ENCODE data around the gene REEP3.

The REEP3 gene

DNA sequence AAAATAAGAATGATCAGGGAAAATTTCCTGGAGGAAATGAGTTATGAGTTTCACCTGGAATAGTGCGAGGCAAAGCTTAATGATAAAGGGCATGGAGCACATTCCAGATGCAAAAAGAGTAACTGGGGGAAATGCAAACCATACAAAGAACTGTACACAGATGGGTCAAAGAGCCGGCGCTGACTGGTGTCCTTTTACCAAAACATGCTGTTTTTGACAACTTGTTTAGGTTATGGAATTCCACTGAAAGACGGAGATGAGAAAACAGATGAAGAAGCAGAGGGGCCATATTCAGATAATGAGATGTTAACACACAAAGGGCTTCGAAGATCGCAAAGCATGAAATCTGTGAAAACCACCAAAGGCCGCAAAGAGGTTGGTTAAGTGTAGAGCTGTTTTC, 98.2 kb downstream of the REEP3 start:
- H2AFZ ChIP-seq (ENCODE audit: low read length): no peak overlapping the region
- H3K4me3 ChIP-seq (ENCODE audit: low read depth, low read length, poor library complexity, severe bottlenecking): no peak overlapping the region
- no peaks in the 10 kb centered on the region; the same call in 1 of the 2 replicates for H3F3A ChIP-seq (ENCODE audit: insufficient read depth, low read length)
- no peak overlapping the region for H3K9ac ChIP-seq (ENCODE audit: low read length)
- no peaks in the 10 kb centered on the region for H3K9me3 ChIP-seq (ENCODE audit: low read length)
- H4K20me1 ChIP-seq (ENCODE audit: insufficient read depth, low read length): no peaks in the 10 kb centered on the region
- H3K27me3 ChIP-seq (ENCODE audit: insufficient read depth, low read length): no peaks in the 10 kb centered on the region
- peaks cover 7% of the 10 kb centered on the region for H3K4me1 ChIP-seq (ENCODE audit: insufficient read depth, low read length, severe bottlenecking)
- no peaks in the 10 kb centered on the region for H3K9me2 ChIP-seq (ENCODE audit: low read depth, low read length)
- 0 out of 2 replicates have a peak, but pooled peaks cover 9% of the 10 kb centered on the region for H3K36me3 ChIP-seq (ENCODE audit: insufficient read depth, low read length)
- no peak overlapping the region for H3K27ac ChIP-seq (ENCODE audit: low read depth, low read length, poor library complexity, severe bottlenecking)
- TF ChIP-seq, protein P1, sequence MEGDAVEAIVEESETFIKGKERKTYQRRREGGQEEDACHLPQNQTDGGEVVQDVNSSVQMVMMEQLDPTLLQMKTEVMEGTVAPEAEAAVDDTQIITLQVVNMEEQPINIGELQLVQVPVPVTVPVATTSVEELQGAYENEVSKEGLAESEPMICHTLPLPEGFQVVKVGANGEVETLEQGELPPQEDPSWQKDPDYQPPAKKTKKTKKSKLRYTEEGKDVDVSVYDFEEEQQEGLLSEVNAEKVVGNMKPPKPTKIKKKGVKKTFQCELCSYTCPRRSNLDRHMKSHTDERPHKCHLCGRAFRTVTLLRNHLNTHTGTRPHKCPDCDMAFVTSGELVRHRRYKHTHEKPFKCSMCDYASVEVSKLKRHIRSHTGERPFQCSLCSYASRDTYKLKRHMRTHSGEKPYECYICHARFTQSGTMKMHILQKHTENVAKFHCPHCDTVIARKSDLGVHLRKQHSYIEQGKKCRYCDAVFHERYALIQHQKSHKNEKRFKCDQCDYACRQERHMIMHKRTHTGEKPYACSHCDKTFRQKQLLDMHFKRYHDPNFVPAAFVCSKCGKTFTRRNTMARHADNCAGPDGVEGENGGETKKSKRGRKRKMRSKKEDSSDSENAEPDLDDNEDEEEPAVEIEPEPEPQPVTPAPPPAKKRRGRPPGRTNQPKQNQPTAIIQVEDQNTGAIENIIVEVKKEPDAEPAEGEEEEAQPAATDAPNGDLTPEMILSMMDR (IDR thresholded peaks at IDR 0.05; ENCODE audit: low read length): no peak
- TF ChIP-seq EZH2 (IDR thresholded peaks at IDR 0.05; ENCODE audit: borderline replicate concordance, low read length): no peak
- no peaks in the 10 kb centered on the region for H3K79me2 ChIP-seq (ENCODE audit: insufficient read depth, low read length)
- H3K4me2 ChIP-seq (ENCODE audit: low read length): no peak overlapping the region

DNA sequence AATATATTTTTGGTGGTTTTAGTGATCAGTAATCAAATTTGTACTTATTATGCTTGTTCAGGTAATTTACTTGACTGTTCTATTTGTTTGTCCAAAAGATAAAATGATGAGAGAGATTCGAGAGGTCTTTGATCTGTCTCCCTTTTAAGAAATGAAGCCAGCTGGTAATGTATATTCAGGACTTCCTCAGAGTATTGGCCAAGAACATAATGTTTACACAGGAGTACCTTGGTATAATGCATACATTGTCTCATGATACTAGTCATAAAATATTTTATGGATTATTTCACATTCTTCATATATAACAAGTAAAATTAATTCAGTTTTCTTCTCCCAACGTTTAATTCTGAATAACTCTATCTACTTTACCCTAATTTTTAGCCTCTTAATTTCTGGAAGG, 100.9 kb downstream of the REEP3 start:
- 0 out of 2 replicates have a peak, but pooled peaks cover 7% of the 10 kb centered on the region for H3K36me3 ChIP-seq (ENCODE audit: insufficient read depth, low read length)
- H3K4me2 ChIP-seq (ENCODE audit: low read length): no peak overlapping the region
- H3K9me2 ChIP-seq (ENCODE audit: low read depth, low read length): no peaks in the 10 kb centered on the region
- H3F3A ChIP-seq (ENCODE audit: insufficient read depth, low read length): no peaks in the 10 kb centered on the region; the same call in 1 of the 2 replicates
- H3K4me1 ChIP-seq (ENCODE audit: insufficient read depth, low read length, severe bottlenecking): peaks cover 3% of the 10 kb centered on the region
- no peaks in the 10 kb centered on the region for H3K79me2 ChIP-seq (ENCODE audit: insufficient read depth, low read length)
- H3K27ac ChIP-seq (ENCODE audit: low read depth, low read length, poor library complexity, severe bottlenecking): no peak overlapping the region
- H3K27me3 ChIP-seq (ENCODE audit: insufficient read depth, low read length): no peaks in the 10 kb centered on the region
- no peaks in the 10 kb centered on the region for H4K20me1 ChIP-seq (ENCODE audit: insufficient read depth, low read length)
- TF ChIP-seq, protein P1 (IDR thresholded peaks at IDR 0.05; ENCODE audit: low read length): no peak
- TF ChIP-seq EZH2 (IDR thresholded peaks at IDR 0.05; ENCODE audit: borderline replicate concordance, low read length): no peak
- H3K4me3 ChIP-seq (ENCODE audit: low read depth, low read length, poor library complexity, severe bottlenecking): no peak overlapping the region
- no peak overlapping the region for H3K9ac ChIP-seq (ENCODE audit: low read length)
- H2AFZ ChIP-seq (ENCODE audit: low read length): no peak overlapping the region
- no peaks in the 10 kb centered on the region for H3K9me3 ChIP-seq (ENCODE audit: low read length)

DNA sequence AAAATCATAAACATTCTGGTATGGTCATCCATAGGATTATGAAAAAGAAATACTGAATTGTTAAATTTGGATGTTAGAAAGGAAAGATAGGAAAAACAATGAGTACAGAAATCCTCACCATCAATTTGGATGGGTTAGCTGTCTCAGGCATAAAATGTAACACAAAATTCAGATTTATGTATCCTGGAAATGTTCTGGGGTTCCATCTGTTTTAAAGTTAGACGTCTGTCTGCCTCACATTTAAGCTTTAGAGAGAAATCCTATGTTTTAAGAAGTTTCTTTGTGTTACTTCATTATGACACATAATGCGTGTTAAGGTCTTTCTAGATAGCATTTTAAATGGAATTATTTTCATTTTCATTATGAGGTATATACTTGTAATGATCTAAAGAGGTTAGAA, 103.5 kb downstream of the REEP3 start:
- Histone ChIP-seq H3K79me2 (ENCODE audit: insufficient read depth, low read length) (no peaks in the 10 kb centered on the region), H3F3A (ENCODE audit: insufficient read depth, low read length) (no peaks in the 10 kb centered on the region; the same call in 1 of the 2 replicates), H3K4me2 (ENCODE audit: low read length) (no peak overlapping the region), H3K9ac (ENCODE audit: low read length) (no peak overlapping the region), H4K20me1 (ENCODE audit: insufficient read depth, low read length) (no peaks in the 10 kb centered on the region), H3K9me3 (ENCODE audit: low read length) (no peaks in the 10 kb centered on the region), H3K4me3 (ENCODE audit: low read depth, low read length, poor library complexity, severe bottlenecking) (no peak overlapping the region), H3K4me1 (ENCODE audit: insufficient read depth, low read length, severe bottlenecking) (peaks cover 19% of the 10 kb centered on the region), H3K27ac (ENCODE audit: low read depth, low read length, poor library complexity, severe bottlenecking) (no peak overlapping the region), H3K36me3 (ENCODE audit: insufficient read depth, low read length) (0 out of 2 replicates have a peak, but pooled peaks cover 3% of the 10 kb centered on the region), H3K9me2 (ENCODE audit: low read depth, low read length) (no peaks in the 10 kb centered on the region), H3K27me3 (ENCODE audit: insufficient read depth, low read length) (no peaks in the 10 kb centered on the region), H2AFZ (ENCODE audit: low read length) (no peak overlapping the region)
- TF ChIP-seq EZH2 (IDR thresholded peaks at IDR 0.05; ENCODE audit: borderline replicate concordance, low read length): no peak
- TF ChIP-seq, protein P1 (IDR thresholded peaks at IDR 0.05; ENCODE audit: low read length): no peak
